HEK293 (cell line): ENCODE data around the gene IL16.

Source experiments
- CTCF ChIA-PET: fragments of 350-600 bp; formaldehyde crosslinking; extraction: SDS; loops from one replicate; lab custom pipeline; 2021; ENCODE audit warnings: antibody characterized with exemption; lab: Yijun Ruan, JAX
- POLR2A ChIA-PET: fragments of 300-600 bp; formaldehyde crosslinking; extraction: SDS; loops from one replicate; lab custom pipeline; 2020; ENCODE audit warnings: antibody characterized with exemption, inconsistent platforms; lab: Yijun Ruan, JAX
- H3K27ac ChIP-seq: fragments of 200-500 bp; sonication (Bioruptor generic); 2 replicates; pipeline ENCODE4 v1.5.1; 2014; ENCODE audit warnings: low read depth, low read length, control low read depth, inconsistent platforms; ENCODE audit errors: extremely low read depth
- H3K36me3 ChIP-seq, 2 experiments: fragments of 200-500 bp in 1 of 2; sonication (Bioruptor generic) in 1 of 2; 1 replicate in 1 of 2; 2 replicates in 1 of 2; pipeline ENCODE4 v1.5.1; 2014 to 2017; ENCODE audit warnings: inconsistent platforms in 2 of 2, low read length in 2 of 2; ENCODE audit not compliant: control insufficient read depth in 2 of 2, insufficient read depth in 1 of 2
- H3K4me1 ChIP-seq: fragments of 200-500 bp; sonication (Bioruptor generic); 2 replicates; pipeline ENCODE4 v1.5.1; 2014; ENCODE audit warnings: mild to moderate bottlenecking, low read length, inconsistent platforms; ENCODE audit not compliant: control insufficient read depth, insufficient read depth
- H3K4me3 ChIP-seq: 2 replicates; pipeline ENCODE4 v1.5.1; 2011; ENCODE audit warnings: low read depth, mild to moderate bottlenecking, control low read depth, low read length, moderate library complexity
- H3K9me3 ChIP-seq: fragments of 200-500 bp; sonication (Bioruptor generic); 2 replicates; pipeline ENCODE4 v1.5.1; 2014; ENCODE audit warnings: low read depth, low read length, inconsistent platforms; ENCODE audit not compliant: control insufficient read depth, insufficient read depth
- GFI1B ChIP-seq: fragments of 450-650 bp; formaldehyde crosslinking; IDR thresholded peaks from 2 replicates; pipeline ENCODE4 v1.5.1; 2016; ENCODE audit warnings: missing biosample characterization, missing genetic modification characterization
- MZF1 ChIP-seq: fragments of 450-650 bp; formaldehyde crosslinking; IDR thresholded peaks from 2 replicates; pipeline ENCODE4 v1.5.1; 2017; ENCODE audit warnings: missing biosample characterization, missing genetic modification characterization, borderline replicate concordance
- SETDB1 ChIP-seq: IDR thresholded peaks from one replicate; pipeline ENCODE4 v1.6.1; 2017; ENCODE audit warnings: mild to moderate bottlenecking, low read length, moderate library complexity, mixed read lengths; ENCODE audit not compliant: insufficient read length
- ZFHX2 ChIP-seq: fragments of 450-650 bp; formaldehyde crosslinking; conservative IDR thresholded peaks from 2 replicates; pipeline ENCODE4 v1.5.1; 2016; ENCODE audit warnings: missing biosample characterization, missing genetic modification characterization
- ZIC2 ChIP-seq: fragments of 450-650 bp; formaldehyde crosslinking; IDR thresholded peaks from 2 replicates; pipeline ENCODE4 v1.5.1; 2016; ENCODE audit warnings: missing biosample characterization, missing genetic modification characterization
- ZNF138 ChIP-seq: fragments of 450-650 bp; formaldehyde crosslinking; IDR thresholded peaks from 2 replicates; pipeline ENCODE4 v1.5.1; 2016; ENCODE audit warnings: missing biosample characterization, missing genetic modification characterization, borderline replicate concordance
- ZNF169 ChIP-seq: fragments of 450-650 bp; formaldehyde crosslinking; IDR thresholded peaks from 2 replicates; pipeline ENCODE4 v1.5.1; 2016; ENCODE audit warnings: missing biosample characterization, missing genetic modification characterization
- ZNF19 ChIP-seq: fragments of 450-650 bp; formaldehyde crosslinking; IDR thresholded peaks from 2 replicates; pipeline ENCODE4; 2016; ENCODE audit warnings: missing biosample characterization, missing genetic modification characterization, low read depth
- ZNF324 ChIP-seq: fragments of 450-650 bp; formaldehyde crosslinking; IDR thresholded peaks from 2 replicates; pipeline ENCODE4 v1.5.1; 2016; ENCODE audit warnings: missing biosample characterization, missing genetic modification characterization
- ZNF335 ChIP-seq: fragments of 450-650 bp; formaldehyde crosslinking; conservative IDR thresholded peaks from 2 replicates; pipeline ENCODE4 v1.5.1; 2016; ENCODE audit warnings: missing biosample characterization, missing genetic modification characterization
- ZNF510 ChIP-seq: fragments of 450-650 bp; formaldehyde crosslinking; IDR thresholded peaks from 2 replicates; pipeline ENCODE4 v1.5.1; 2018; ENCODE audit warnings: mild to moderate bottlenecking, missing genetic modification characterization, missing biosample characterization; ENCODE audit not compliant: insufficient replicate concordance
- ZNF530 ChIP-seq: fragments of 450-650 bp; formaldehyde crosslinking; IDR thresholded peaks from 2 replicates; pipeline ENCODE4 v1.5.1; 2016; ENCODE audit warnings: low read depth, missing biosample characterization, missing genetic modification characterization
- ZNF558 ChIP-seq: fragments of 450-650 bp; formaldehyde crosslinking; IDR thresholded peaks from 2 replicates; pipeline ENCODE4 v1.5.1; 2016; ENCODE audit warnings: missing biosample characterization, missing genetic modification characterization
- ZNF596 ChIP-seq: fragments of 450-650 bp; IDR thresholded peaks from 2 replicates; pipeline ENCODE4 v1.5.0; 2018; ENCODE audit warnings: missing biosample characterization, mild to moderate bottlenecking, missing genetic modification characterization, moderate library complexity
- ZNF621 ChIP-seq: fragments of 450-650 bp; formaldehyde crosslinking; IDR thresholded peaks from 2 replicates; pipeline ENCODE4 v1.5.1; 2017; ENCODE audit warnings: missing biosample characterization, missing genetic modification characterization
- ZNF623 ChIP-seq: fragments of 450-650 bp; formaldehyde crosslinking; IDR thresholded peaks from 2 replicates; pipeline ENCODE4 v1.5.1; 2016; ENCODE audit warnings: missing biosample characterization, missing genetic modification characterization
- ZNF830 ChIP-seq: fragments of 450-650 bp; IDR thresholded peaks from 2 replicates; pipeline ENCODE4 v1.5.0; 2018; ENCODE audit warnings: missing biosample characterization, missing genetic modification characterization, low read depth, mild to moderate bottlenecking, moderate library complexity
- TF ChIP-seq, protein P1 (sequence below): fragments of 450-650 bp; formaldehyde crosslinking; IDR thresholded peaks from 2 replicates; pipeline ENCODE4 v1.5.1; 2016; ENCODE audit warnings: missing biosample characterization, missing genetic modification characterization
- TF ChIP-seq, protein P2 (sequence below): fragments of 450-650 bp; formaldehyde crosslinking; IDR thresholded peaks from 2 replicates; pipeline ENCODE4 v1.5.1; 2016; ENCODE audit warnings: missing biosample characterization, missing genetic modification characterization
- TF ChIP-seq, protein P3 (sequence below): fragments of 450-650 bp; formaldehyde crosslinking; IDR thresholded peaks from 2 replicates; pipeline ENCODE4 v1.5.1; 2017; ENCODE audit warnings: missing biosample characterization, missing genetic modification characterization
- TF ChIP-seq, protein P4 (sequence below): fragments of 450-650 bp; formaldehyde crosslinking; IDR thresholded peaks from 2 replicates; pipeline ENCODE4 v1.5.1; 2016; ENCODE audit warnings: missing biosample characterization, missing genetic modification characterization
- TF ChIP-seq, protein P5 (sequence below): fragments of 450-650 bp; formaldehyde crosslinking; IDR thresholded peaks from 2 replicates; pipeline ENCODE4 v1.5.1; 2016; ENCODE audit warnings: missing biosample characterization, missing genetic modification characterization, borderline replicate concordance
- TF ChIP-seq, protein P6 (sequence below): fragments of 450-650 bp; formaldehyde crosslinking; IDR thresholded peaks from 2 replicates; pipeline ENCODE4 v1.5.1; 2017; ENCODE audit warnings: missing biosample characterization, mild to moderate bottlenecking, missing genetic modification characterization, moderate library complexity

The IL16 gene

DNA sequence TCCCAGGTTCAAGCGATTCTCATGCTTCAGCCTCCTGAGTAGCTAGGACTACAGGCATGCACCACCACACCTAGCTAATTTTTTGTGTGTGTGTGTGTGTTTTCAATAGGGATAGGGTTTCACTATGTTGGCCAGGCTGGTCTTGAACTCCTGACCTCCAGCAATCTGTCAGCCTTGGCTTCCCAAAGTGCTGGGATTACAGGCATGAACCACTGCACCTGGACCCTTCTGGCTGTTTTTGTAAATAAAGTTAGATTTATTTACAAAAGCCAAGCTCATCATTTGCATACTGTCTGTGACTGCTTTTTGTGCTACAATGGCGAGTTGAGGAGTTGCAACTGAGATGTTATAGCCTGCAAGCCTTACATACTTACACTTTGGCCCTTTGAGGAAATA lies 28.6 kb upstream of the IL16 start:
- Histone ChIP-seq H3K9me3 (no peaks in the 10 kb centered on the region), H3K4me3 (no peak overlapping the region), H3K4me1 (no peaks in the 10 kb centered on the region), H3K36me3 (no peaks in the 10 kb centered on the region), H3K27ac (no peak overlapping the region)
- ChIA-PET POLR2A (interaction anchor here (0.7 kb wide), 1 partner anchor 127 kb away, joined by 4 read pairs; no protein-coding TSS in a partner anchor), CTCF (interaction anchor here (2.6 kb wide), 1 partner anchor 12 kb away, joined by 9 read pairs; no protein-coding TSS in a partner anchor)
- TF ChIP-seq ZNF530 (no peak), ZFHX2 (tag by site-specific recombination) (no peak), ZNF19 (no peak), SETDB1 (no peak), ZNF510 (tag by site-specific recombination) (no peak), ZNF830 (no peak), ZNF621 (tag by site-specific recombination) (no peak), ZNF138 (tag by site-specific recombination) (no peak), ZNF324 (no peak), ZNF558 (tag by site-specific recombination) (no peak), ZNF596 (tag by site-specific recombination) (no peak), ZNF623 (tag by site-specific recombination) (no peak)
- TF ChIP-seq, protein P1, sequence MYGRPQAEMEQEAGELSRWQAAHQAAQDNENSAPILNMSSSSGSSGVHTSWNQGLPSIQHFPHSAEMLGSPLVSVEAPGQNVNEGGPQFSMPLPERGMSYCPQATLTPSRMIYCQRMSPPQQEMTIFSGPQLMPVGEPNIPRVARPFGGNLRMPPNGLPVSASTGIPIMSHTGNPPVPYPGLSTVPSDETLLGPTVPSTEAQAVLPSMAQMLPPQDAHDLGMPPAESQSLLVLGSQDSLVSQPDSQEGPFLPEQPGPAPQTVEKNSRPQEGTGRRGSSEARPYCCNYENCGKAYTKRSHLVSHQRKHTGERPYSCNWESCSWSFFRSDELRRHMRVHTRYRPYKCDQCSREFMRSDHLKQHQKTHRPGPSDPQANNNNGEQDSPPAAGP (tag by site-specific recombination): no peak
- TF ChIP-seq, protein P2, sequence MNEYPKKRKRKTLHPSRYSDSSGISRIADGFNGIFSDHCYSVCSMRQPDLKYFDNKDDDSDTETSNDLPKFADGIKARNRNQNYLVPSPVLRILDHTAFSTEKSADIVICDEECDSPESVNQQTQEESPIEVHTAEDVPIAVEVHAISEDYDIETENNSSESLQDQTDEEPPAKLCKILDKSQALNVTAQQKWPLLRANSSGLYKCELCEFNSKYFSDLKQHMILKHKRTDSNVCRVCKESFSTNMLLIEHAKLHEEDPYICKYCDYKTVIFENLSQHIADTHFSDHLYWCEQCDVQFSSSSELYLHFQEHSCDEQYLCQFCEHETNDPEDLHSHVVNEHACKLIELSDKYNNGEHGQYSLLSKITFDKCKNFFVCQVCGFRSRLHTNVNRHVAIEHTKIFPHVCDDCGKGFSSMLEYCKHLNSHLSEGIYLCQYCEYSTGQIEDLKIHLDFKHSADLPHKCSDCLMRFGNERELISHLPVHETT (tag by site-specific recombination): no peak
- TF ChIP-seq, protein P3, sequence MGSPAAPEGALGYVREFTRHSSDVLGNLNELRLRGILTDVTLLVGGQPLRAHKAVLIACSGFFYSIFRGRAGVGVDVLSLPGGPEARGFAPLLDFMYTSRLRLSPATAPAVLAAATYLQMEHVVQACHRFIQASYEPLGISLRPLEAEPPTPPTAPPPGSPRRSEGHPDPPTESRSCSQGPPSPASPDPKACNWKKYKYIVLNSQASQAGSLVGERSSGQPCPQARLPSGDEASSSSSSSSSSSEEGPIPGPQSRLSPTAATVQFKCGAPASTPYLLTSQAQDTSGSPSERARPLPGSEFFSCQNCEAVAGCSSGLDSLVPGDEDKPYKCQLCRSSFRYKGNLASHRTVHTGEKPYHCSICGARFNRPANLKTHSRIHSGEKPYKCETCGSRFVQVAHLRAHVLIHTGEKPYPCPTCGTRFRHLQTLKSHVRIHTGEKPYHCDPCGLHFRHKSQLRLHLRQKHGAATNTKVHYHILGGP: no peak

DNA sequence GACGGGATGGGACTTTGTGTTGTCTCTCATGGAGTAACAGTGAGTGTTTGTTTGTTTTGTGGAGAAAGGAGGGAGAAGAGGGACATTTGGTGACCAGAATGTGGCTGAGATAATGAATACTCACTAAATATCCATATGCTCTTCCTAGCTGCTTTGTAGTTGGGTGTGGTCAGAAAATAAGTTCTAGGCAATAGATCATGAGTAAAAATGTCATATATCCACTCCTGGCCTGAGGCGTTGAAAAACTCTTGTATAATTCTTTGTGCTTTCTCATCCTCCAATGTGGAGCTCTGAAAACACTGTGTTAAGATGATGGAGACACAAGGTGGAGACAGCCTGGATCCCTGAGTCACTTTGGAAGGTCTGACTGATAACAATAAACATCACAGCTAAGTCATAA lies 28.0 kb upstream of the IL16 start:
- Histone ChIP-seq H3K4me1 (no peaks in the 10 kb centered on the region), H3K4me3 (no peak overlapping the region), H3K9me3 (no peaks in the 10 kb centered on the region), H3K27ac (no peak overlapping the region), H3K36me3 (no peaks in the 10 kb centered on the region)
- TF ChIP-seq GFI1B (tag by site-specific recombination) (no peak), ZNF169 (tag by site-specific recombination) (no peak), MZF1 (tag by site-specific recombination) (no peak), ZIC2 (no peak), ZNF335 (no peak)
- TF ChIP-seq, protein P4, sequence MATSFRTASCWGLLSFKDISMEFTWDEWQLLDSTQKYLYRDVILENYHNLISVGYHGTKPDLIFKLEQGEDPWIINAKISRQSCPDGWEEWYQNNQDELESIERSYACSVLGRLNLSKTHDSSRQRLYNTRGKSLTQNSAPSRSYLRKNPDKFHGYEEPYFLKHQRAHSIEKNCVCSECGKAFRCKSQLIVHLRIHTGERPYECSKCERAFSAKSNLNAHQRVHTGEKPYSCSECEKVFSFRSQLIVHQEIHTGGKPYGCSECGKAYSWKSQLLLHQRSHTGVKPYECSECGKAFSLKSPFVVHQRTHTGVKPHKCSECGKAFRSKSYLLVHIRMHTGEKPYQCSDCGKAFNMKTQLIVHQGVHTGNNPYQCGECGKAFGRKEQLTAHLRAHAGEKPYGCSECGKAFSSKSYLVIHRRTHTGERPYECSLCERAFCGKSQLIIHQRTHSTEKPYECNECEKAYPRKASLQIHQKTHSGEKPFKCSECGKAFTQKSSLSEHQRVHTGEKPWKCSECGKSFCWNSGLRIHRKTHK (tag by site-specific recombination): no peak
- TF ChIP-seq, protein P5, sequence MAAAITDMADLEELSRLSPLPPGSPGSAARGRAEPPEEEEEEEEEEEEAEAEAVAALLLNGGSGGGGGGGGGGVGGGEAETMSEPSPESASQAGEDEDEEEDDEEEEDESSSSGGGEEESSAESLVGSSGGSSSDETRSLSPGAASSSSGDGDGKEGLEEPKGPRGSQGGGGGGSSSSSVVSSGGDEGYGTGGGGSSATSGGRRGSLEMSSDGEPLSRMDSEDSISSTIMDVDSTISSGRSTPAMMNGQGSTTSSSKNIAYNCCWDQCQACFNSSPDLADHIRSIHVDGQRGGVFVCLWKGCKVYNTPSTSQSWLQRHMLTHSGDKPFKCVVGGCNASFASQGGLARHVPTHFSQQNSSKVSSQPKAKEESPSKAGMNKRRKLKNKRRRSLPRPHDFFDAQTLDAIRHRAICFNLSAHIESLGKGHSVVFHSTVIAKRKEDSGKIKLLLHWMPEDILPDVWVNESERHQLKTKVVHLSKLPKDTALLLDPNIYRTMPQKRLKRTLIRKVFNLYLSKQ (tag by site-specific recombination): no peak
- TF ChIP-seq, protein P6, sequence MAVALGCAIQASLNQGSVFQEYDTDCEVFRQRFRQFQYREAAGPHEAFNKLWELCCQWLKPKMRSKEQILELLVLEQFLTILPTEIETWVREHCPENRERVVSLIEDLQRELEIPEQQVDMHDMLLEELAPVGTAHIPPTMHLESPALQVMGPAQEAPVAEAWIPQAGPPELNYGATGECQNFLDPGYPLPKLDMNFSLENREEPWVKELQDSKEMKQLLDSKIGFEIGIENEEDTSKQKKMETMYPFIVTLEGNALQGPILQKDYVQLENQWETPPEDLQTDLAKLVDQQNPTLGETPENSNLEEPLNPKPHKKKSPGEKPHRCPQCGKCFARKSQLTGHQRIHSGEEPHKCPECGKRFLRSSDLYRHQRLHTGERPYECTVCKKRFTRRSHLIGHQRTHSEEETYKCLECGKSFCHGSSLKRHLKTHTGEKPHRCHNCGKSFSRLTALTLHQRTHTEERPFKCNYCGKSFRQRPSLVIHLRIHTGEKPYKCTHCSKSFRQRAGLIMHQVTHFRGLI: no peak
- ChIA-PET POLR2A (no interaction called here), CTCF (interaction anchor here (1.0 kb wide), 2 partner anchors 94 to 98 kb away, joined by 3 to 6 read pairs; no protein-coding TSS in a partner anchor)
